Tibial artery (tissue), 4 donors: ENCODE data around the gene ZBTB4.
A peak's percentile ranks its signal among the peaks of the same experiment; 100 is the strongest.

Experiments used
- DNase-seq, 2 donors: peaks; one replicate each; pipeline ENCODE4 v3.0.0-alpha.2; 2019
- H3K27ac ChIP-seq, 2 donors: fragments of 200-600 bp; sonication (generic) in 1 of 2; 1 replicate in 1 of 2; 2 replicates in 1 of 2; pipeline ENCODE4 v1.5.1; 2018 to 2019; ENCODE audit warnings: mild to moderate bottlenecking in 1 of 2
- H3K27me3 ChIP-seq, 2 donors: fragments of 200-600 bp; sonication (generic) in 1 of 2; one replicate each; pipeline versions ENCODE4 v1.5.1 to v1.6.0; 2016 to 2019
- H3K36me3 ChIP-seq, 3 donors: fragments of 200-600 bp; sonication (generic) in 2 of 3; one replicate each; pipeline ENCODE4 v1.5.1; 2016 to 2019; ENCODE audit warnings: mild to moderate bottlenecking in 2 of 3
- H3K4me1 ChIP-seq, 4 donors: fragments of 200-600 bp; sonication (generic) in 2 of 4; 1 replicate in 3 of 4; 2 replicates in 1 of 4; pipeline ENCODE4 v1.5.1; 2016 to 2019
- H3K4me3 ChIP-seq, 2 donors: fragments of 200-600 bp; sonication (generic) in 1 of 2; 1 replicate in 1 of 2; 2 replicates in 1 of 2; pipeline ENCODE4 v1.5.1; 2018 to 2019; ENCODE audit warnings: mild to moderate bottlenecking in 2 of 2
- H3K9me3 ChIP-seq, 3 donors: fragments of 200-600 bp; sonication (generic) in 1 of 3; one replicate each; pipeline ENCODE4 v1.5.1; 2016 to 2019
- intact Hi-C: fragments of 100-400 bp; cut with DNase I; formaldehyde crosslinking; loops from one replicate; pipeline ENCODE4 v1.15.0; 2023; ENCODE audit warnings: low total_unique reads
- TF ChIP-seq, protein P1 (sequence below), 2 experiments: fragments of 200-600 bp in 1 of 2; fragments of 450-650 bp in 1 of 2; IDR thresholded peaks; one replicate each; pipeline ENCODE4 v1.5.1; 2017 to 2019; ENCODE audit warnings: antibody characterized with exemption in 2 of 2, mild to moderate bottlenecking in 1 of 2, moderate library complexity in 1 of 2

ZBTB4 gene

DNA sequence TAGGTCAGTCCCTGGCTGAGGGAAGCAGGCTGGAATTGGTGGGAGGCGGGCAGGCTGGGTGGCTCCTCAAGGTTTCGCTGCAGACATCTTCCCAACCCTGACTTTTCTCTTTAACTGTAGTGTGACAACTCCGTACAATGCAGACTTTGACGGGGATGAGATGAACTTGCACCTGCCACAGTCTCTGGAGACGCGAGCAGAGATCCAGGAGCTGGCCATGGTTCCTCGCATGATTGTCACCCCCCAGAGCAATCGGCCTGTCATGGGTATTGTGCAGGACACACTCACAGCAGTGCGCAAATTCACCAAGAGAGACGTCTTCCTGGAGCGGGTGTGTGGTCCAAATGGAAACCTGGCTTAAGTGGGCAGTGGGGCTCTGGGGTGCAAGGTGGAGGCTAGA lies 19.7 kb upstream of the ZBTB4 start:
- H3K27ac ChIP-seq, result no peak overlapping the region
- peaks cover 81 to 84% (median 84%) of the 10 kb centered on the region in 3 donors for H3K36me3 ChIP-seq
- no peaks in the 10 kb centered on the region for H3K4me1 ChIP-seq
- intact Hi-C loops, result no loop called here
- no peak overlapping the region for H3K4me3 ChIP-seq
- TF ChIP-seq, protein P1, sequence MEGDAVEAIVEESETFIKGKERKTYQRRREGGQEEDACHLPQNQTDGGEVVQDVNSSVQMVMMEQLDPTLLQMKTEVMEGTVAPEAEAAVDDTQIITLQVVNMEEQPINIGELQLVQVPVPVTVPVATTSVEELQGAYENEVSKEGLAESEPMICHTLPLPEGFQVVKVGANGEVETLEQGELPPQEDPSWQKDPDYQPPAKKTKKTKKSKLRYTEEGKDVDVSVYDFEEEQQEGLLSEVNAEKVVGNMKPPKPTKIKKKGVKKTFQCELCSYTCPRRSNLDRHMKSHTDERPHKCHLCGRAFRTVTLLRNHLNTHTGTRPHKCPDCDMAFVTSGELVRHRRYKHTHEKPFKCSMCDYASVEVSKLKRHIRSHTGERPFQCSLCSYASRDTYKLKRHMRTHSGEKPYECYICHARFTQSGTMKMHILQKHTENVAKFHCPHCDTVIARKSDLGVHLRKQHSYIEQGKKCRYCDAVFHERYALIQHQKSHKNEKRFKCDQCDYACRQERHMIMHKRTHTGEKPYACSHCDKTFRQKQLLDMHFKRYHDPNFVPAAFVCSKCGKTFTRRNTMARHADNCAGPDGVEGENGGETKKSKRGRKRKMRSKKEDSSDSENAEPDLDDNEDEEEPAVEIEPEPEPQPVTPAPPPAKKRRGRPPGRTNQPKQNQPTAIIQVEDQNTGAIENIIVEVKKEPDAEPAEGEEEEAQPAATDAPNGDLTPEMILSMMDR (IDR thresholded peaks at IDR 0.05), result no peak
- no peaks in the 10 kb centered on the region for H3K27me3 ChIP-seq
- no peaks in the 10 kb centered on the region for H3K9me3 ChIP-seq
- peak in 1 of 2 donors; percentile 57 for DNase-seq

DNA sequence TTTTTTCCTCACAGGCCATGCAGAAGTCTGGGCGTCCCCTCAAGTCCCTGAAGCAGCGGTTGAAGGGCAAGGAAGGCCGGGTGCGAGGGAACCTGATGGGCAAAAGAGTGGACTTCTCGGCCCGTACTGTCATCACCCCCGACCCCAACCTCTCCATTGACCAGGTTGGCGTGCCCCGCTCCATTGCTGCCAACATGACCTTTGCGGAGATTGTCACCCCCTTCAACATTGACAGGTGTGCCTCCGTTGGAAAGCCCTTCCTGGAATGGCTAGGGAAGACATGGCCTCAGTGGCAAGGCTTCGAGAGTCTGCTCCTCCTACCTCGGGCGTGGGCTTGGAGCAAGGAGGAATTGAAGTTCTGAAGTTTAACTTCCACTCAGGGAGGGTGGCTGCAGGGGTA lies 18.2 kb upstream of the ZBTB4 start:
- Histone ChIP-seq H3K27ac (no peak overlapping the region), H3K4me1 (no peaks in the 10 kb centered on the region), H3K9me3 (no peaks in the 10 kb centered on the region), H3K4me3 (no peak overlapping the region), H3K27me3 (no peaks in the 10 kb centered on the region), H3K36me3 (peaks cover 66 to 71% (median 69%) of the 10 kb centered on the region in 3 donors)
- intact Hi-C loops, result no loop called here
- DNase-seq, result peak in 1 of 2 donors; percentile 50
- TF ChIP-seq, protein P1 (IDR thresholded peaks at IDR 0.05), result no peak

DNA sequence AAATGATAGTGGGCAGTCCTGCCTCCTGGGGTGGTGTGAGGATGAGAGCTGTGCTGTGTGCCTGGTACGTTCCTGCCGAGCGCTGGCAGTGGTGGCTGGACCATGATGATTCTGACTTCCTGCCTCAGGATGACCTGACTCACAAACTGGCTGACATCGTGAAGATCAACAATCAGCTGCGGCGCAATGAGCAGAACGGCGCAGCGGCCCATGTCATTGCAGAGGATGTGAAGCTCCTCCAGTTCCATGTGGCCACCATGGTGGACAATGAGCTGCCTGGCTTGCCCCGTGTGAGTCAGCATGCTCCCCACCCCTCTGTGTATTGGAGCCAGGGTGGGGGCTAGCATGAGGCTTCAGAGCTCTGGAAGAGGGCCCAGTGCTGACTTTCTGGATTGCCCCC lies 17.8 kb upstream of the ZBTB4 start:
- H3K27me3 ChIP-seq, result no peaks in the 10 kb centered on the region
- intact Hi-C loops, result no loop called here
- no peak overlapping the region for H3K27ac ChIP-seq
- H3K36me3 ChIP-seq, result peaks cover 62 to 71% (median 65%) of the 10 kb centered on the region in 3 donors
- H3K9me3 ChIP-seq, result no peaks in the 10 kb centered on the region
- TF ChIP-seq, protein P1 (IDR thresholded peaks at IDR 0.05), result no peak
- no peaks in the 10 kb centered on the region for H3K4me1 ChIP-seq
- no peak overlapping the region for H3K4me3 ChIP-seq
- DNase-seq, result peak in 1 of 2 donors; percentile 51

DNA sequence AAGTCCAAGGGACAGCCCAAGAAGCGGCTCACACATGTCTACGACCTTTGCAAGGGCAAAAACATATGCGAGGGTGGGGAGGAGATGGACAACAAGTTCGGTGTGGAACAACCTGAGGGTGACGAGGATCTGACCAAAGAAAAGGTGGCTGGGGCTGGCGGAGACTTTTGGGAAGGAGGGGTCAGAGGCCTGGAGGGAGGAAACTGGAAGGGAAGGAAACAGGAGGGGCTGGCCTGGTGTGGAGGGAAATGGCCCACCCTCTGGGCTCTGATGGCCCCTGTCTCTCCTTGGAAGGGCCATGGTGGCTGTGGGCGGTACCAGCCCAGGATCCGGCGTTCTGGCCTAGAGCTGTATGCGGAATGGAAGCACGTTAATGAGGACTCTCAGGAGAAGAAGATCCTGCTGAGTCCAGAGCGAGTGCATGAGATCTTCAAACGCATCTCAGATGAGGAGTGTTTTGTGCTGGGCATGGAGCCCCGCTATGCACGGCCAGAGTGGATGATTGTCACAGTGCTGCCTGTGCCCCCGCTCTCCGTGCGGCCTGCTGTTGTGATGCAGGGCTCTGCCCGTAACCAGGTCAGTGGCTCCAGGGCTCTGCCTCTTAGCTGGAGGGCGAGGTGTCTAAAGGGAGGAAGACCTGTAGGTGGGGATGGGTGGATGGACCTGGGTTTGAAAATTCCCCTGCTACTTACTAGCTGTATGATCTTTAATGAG lies 17.2 kb upstream of the ZBTB4 start:
- H3K36me3 ChIP-seq, result peaks cover 56 to 67% (median 59%) of the 10 kb centered on the region in 3 donors
- H3K4me1 ChIP-seq, result no peaks in the 10 kb centered on the region
- no peaks in the 10 kb centered on the region for H3K9me3 ChIP-seq
- H3K27me3 ChIP-seq, result no peaks in the 10 kb centered on the region
- H3K27ac ChIP-seq, result no peak overlapping the region
- H3K4me3 ChIP-seq, result no peak overlapping the region
- intact Hi-C loops, result no loop called here
- DNase-seq, result peak in 1 of 2 donors; percentile 50
- TF ChIP-seq, protein P1 (IDR thresholded peaks at IDR 0.05), result no peak

GRCh38 chr17:7495906-7496434 lies 16.5 kb upstream of the ZBTB4 start:
- Histone ChIP-seq H3K27me3 (no peaks in the 10 kb centered on the region), H3K4me1 (peaks cover 0 to 4% (median 0%) of the 10 kb centered on the region in 4 donors), H3K9me3 (no peaks in the 10 kb centered on the region), H3K27ac (no peak overlapping the region), H3K36me3 (peaks cover 50 to 65% (median 52%) of the 10 kb centered on the region in 3 donors), H3K4me3 (no peak overlapping the region)
- TF ChIP-seq, protein P1 (IDR thresholded peaks at IDR 0.05), result no peak
- intact Hi-C loops, result no loop called here
- no peak for DNase-seq
